OCI-LY7 (cell line): Measurements from ENCODE around the gene NCAM1.

Experiments used
- CTCF ChIP-seq: fragments of 200-600 bp; sonication (generic); conservative IDR thresholded peaks from 2 replicates; pipeline ENCODE4 v1.5.1; 2014; ENCODE audit warnings: mild to moderate bottlenecking, antibody characterized with exemption, low read length, moderate library complexity, mixed read lengths
- EZH2phosphoT487 ChIP-seq: fragments of 200-600 bp; sonication (generic); IDR thresholded peaks from 2 replicates; pipeline ENCODE4 v1.6.1; 2018; ENCODE audit warnings: low read depth, borderline replicate concordance, mild to moderate bottlenecking, mixed run types, antibody characterized with exemption, low read length, moderate library complexity, mixed read lengths

GRCh38 chr11:112932593-112932992, 28.6 kb upstream of the NCAM1 start:
- TF ChIP-seq CTCF (no peak), EZH2phosphoT487 (no peak)
